Measurements from ENCODE around the gene CCDC107. TPM values are rescaled to one million over a fixed set of nuclear protein-coding genes. Genes with fewer than 3 reads are reported as not detected.

CCDC107 gene
- total RNA-seq, 2 donors from 2014 or later, result 27.7 to 35.2 TPM

DNA sequence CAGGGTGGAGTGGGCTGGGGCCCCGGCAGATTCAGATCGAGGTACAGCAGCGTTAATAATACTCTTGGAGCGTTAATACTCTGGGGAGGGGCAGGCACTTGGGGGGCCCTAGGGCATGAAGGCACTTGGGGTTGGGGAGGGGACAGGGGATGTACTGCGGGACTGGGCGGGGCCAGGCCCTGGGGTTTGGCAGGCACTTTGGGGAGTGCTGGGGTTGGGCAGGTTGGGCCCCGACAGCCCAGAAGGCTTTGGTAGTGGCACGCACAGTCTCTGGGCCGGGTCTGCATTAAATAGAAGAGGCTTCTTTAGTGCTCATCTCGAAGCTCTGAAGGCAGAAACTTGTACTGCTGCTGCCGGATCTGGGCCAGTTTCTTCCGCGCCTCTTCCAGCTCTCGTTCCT, 39.4 kb downstream of the CCDC107 start:
- Mint-ChIP-seq H3K27me3 (no peaks in the 10 kb centered on the region), H3K4me1 (peaks cover 10% of the 10 kb centered on the region), H3K27ac (peak overlapping the region; percentile 62), H3K4me3 (no peak overlapping the region), H3K36me3 (ENCODE audit: low read depth) (peaks cover 4% of the 10 kb centered on the region)
- ATAC-seq, result no peak
- DNase-seq, result no peak
- no peaks in the 10 kb centered on the region for H3K9me3 ChIP-seq (ENCODE audit: control insufficient read depth, low read length, poor library complexity, severe bottlenecking)

DNA sequence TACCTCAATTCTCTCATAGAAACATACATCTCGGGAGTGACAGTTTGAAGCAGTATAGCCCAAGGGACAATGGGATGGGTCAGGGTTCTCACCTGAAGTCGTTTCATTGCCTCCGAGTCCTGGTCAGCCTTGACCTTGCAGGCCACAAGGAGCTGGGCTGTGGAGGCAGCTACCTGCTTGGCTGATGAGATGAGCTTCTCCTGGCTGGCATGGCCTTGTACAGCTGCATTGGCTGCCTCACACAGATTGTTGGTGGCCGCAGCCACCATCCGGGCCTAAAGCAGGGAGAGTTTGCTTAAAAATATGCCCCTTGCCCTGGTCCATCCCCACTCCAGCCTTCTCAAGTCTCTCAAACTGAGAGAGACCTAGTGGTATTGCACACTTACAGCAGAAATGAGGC, 40.1 kb downstream of the CCDC107 start:
- ATAC-seq, result no peak

DNA sequence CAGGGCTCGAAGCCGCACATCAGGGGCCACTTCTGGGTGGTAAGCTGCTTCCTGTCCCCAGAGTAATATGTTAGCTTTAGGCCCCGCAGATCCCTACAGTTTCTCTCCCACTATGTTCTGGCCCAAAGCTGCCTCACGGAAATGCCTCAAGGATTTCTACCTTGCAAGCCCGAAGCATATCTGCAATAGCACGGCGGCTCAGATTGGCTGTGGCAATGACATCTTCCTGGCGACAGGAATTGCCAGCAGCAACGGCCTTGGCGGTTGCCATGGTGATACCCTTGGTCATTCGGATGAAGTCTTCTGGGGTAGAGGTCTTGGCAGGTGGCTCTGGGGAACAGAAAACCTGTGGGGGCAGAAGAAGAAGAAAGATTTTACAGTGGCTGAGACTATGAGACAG, 41.9 kb downstream of the CCDC107 start:
- H3K9me3 ChIP-seq (ENCODE audit: control insufficient read depth, low read length, poor library complexity, severe bottlenecking), result no peaks in the 10 kb centered on the region
- Mint-ChIP-seq H3K4me1 (peaks cover 13% of the 10 kb centered on the region), H3K27ac (no peak overlapping the region), H3K36me3 (ENCODE audit: low read depth) (peaks cover 9% of the 10 kb centered on the region), H3K4me3 (no peak overlapping the region), H3K27me3 (no peaks in the 10 kb centered on the region)
- ATAC-seq (no peak), DNase-seq (no peak)

More for the DNA sequence above, 40.1 kb downstream of the CCDC107 start:
- Mint-ChIP-seq H3K27me3 (no peaks in the 10 kb centered on the region), H3K36me3 (ENCODE audit: low read depth) (peaks cover 9% of the 10 kb centered on the region), H3K4me1 (peaks cover 10% of the 10 kb centered on the region), H3K4me3 (no peak overlapping the region), H3K27ac (peak overlapping the region; percentile 62)
- no peak for DNase-seq
- no peaks in the 10 kb centered on the region for H3K9me3 ChIP-seq (ENCODE audit: control insufficient read depth, low read length, poor library complexity, severe bottlenecking)

DNA sequence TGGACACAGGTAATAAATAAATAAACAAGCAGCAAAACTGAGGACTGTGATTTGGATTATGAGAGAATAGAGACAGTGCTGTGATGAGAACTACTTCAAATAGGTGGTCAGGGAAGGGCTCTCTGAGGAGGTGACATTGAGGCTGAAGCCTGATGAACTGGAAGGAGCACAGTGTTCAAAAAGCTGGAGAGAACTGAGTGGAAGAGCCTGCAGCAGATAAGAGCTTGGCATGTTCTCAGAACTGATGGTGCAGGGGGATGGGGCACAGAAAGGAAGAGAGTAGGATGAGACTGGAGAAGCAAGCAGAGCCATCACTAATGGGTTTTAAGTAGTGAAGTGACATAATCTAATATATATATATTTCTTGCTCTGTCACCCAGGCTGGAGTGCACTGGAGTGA, 42.9 kb downstream of the CCDC107 start:
- no peak for ATAC-seq
- peaks cover 9% of the 10 kb centered on the region for H3K36me3 Mint-ChIP-seq (ENCODE audit: low read depth)
- peaks cover 13% of the 10 kb centered on the region for H3K4me1 Mint-ChIP-seq

DNA sequence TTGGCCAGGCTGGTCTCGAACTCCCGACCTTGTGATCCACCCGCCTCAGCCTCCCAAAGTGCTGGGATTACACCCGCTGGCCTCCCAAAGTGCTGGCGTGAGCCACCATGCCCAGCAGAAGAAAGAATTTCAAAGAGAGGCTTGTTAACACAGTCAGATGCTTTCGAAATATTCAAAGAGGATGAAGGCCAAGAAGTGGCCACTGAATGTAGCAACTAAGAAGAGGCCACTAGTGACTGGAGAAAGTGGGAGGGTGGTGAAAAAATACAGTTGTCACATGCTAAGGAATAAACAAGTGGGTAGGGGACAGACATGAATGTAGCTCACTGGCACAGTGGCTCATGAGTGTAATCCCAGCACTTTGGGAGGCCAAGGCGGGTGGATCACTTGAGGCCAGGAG, 44.6 kb downstream of the CCDC107 start:
- Mint-ChIP-seq H3K36me3 (ENCODE audit: low read depth) (peaks cover 13% of the 10 kb centered on the region), H3K27me3 (no peaks in the 10 kb centered on the region), H3K27ac (no peak overlapping the region), H3K4me3 (no peak overlapping the region), H3K4me1 (peaks cover 6% of the 10 kb centered on the region)
- H3K9me3 ChIP-seq (ENCODE audit: control insufficient read depth, low read length, poor library complexity, severe bottlenecking), result no peaks in the 10 kb centered on the region
- no peak for ATAC-seq
- no peak for DNase-seq

More for the DNA sequence above, 42.9 kb downstream of the CCDC107 start:
- no peak for DNase-seq
- H3K9me3 ChIP-seq (ENCODE audit: control insufficient read depth, low read length, poor library complexity, severe bottlenecking), result no peaks in the 10 kb centered on the region
- Mint-ChIP-seq H3K4me3 (no peak overlapping the region), H3K27ac (no peak overlapping the region), H3K27me3 (no peaks in the 10 kb centered on the region)

DNA sequence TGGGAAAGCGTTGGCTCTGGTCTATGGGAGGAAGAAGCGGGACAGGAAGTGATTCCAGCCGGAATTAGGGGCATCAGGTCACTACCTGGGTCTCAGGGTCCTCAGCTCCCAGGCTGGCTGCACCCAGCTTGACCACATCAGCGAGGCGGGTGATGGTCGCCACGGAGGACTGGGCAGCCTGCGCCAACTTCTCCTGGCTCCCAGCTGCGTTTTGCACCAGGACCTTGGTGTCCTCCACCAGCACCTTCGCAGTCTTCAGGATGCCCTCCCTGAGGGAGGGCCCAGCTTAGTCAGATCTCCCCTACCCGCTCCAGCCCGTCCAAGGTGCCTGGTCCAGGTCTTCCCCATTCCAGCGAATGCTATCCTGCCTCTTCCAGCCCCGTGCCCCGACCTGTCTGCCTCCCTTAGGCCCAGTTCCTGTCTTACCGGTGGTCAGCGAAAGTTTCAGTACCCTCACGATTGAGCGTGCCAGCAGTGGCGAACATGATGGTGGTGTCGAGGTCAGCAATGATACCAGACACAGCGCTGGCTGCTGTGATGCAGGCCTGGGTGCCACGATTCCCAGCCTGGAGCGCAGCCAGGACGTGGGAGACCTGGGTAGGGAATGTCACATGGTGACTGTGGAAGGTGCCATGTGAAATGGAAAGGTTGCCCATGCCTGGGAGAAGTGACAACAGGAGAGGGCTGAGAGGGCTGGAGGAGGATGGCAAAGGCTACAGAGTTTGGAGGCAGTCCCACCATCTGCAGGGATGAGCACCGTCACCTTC, 46.0 kb downstream of the CCDC107 start:
- Mint-ChIP-seq H3K36me3 (ENCODE audit: low read depth) (peaks cover 14% of the 10 kb centered on the region), H3K27ac (no peak overlapping the region), H3K4me1 (peaks cover 10% of the 10 kb centered on the region), H3K27me3 (no peaks in the 10 kb centered on the region), H3K4me3 (no peak overlapping the region)
- no peaks in the 10 kb centered on the region for H3K9me3 ChIP-seq (ENCODE audit: control insufficient read depth, low read length, poor library complexity, severe bottlenecking)
- DNase-seq, result no peak
- ATAC-seq, result no peak

DNA sequence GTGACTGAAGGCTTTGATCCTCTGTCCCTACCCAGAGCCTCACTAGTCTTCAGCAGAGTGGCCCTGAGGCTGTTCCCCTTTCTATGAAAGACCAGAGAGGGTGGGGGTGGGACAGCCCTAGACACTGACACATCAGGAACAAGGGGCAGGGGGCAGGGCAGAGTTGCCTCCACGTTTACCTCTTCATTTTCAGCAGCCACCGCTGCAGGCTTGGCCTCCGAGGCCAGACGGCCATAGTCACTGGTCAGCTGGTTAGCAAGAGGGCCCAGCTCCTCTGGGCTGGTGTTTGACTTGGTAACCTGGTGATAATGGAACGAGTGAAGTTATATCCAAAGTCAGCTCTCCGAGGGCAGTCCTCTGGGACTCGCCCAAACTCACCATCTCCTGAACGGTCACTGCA, 47.3 kb downstream of the CCDC107 start:
- Mint-ChIP-seq H3K27ac (peak overlapping the region; percentile 24), H3K36me3 (ENCODE audit: low read depth) (peaks cover 14% of the 10 kb centered on the region), H3K4me1 (peaks cover 10% of the 10 kb centered on the region), H3K4me3 (no peak overlapping the region), H3K27me3 (no peaks in the 10 kb centered on the region)
- H3K9me3 ChIP-seq (ENCODE audit: control insufficient read depth, low read length, poor library complexity, severe bottlenecking), result no peaks in the 10 kb centered on the region
- no peak for ATAC-seq
- no peak for DNase-seq

DNA sequence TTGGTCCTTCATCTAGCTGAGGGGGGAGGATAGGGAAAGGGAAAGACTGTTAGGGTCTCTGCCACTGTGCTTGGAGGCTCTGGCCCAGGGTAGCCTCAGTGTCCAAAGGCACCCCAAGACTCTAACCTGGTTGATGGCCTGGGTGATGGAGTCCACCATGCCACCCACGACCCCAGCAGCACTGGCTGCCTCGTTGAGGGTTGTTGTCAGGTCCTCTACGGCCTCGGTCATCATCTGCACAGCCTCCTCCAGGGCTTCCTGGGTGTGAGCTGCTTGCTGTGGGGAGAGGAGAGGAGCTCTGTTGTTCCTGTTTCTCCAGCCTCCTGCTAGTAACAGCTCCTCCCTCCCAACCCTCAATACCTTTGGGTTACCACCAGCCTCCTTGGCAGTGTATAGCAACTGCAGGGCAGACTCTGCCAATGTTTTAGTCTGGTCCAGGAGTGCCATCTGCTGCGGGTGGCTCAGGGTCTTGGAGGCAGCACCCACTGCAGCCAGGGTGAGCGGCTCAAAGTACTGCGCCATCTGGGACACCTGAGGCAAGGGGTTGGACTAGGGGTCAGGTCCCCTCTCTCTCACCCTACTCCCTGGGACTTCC, 47.8 kb downstream of the CCDC107 start:
- H3K27me3 Mint-ChIP-seq, result no peaks in the 10 kb centered on the region
- no peaks in the 10 kb centered on the region for H3K9me3 ChIP-seq (ENCODE audit: control insufficient read depth, low read length, poor library complexity, severe bottlenecking)
- peaks cover 14% of the 10 kb centered on the region for H3K36me3 Mint-ChIP-seq (ENCODE audit: low read depth)
- ATAC-seq (no peak), DNase-seq (no peak)
- H3K4me3 Mint-ChIP-seq, result no peak overlapping the region
- peak overlapping the region; percentile 24 for H3K27ac Mint-ChIP-seq
- peaks cover 10% of the 10 kb centered on the region for H3K4me1 Mint-ChIP-seq

DNA sequence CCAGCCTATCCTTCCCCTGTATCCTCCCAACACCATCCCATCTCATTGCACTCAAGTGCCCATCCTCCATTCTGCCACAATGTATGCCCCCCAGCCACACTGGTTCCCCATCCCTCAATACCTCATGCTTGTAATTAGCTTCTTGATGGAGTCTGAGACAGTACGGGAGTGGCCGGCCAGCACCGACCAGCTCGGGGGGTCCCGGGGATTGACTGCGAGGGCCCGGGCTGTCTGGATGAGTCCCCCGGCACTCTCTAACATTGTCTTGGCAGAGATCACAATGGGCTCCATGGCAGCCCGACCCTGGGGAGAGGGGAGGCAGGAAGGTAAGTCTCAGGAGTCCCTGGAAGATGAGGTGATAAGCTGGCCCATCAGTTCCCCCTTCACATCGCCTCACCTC, 48.9 kb downstream of the CCDC107 start:
- Mint-ChIP-seq H3K27ac (peak overlapping the region; percentile 77), H3K36me3 (ENCODE audit: low read depth) (peaks cover 14% of the 10 kb centered on the region), H3K4me3 (no peak overlapping the region), H3K4me1 (peaks cover 12% of the 10 kb centered on the region), H3K27me3 (no peaks in the 10 kb centered on the region)
- H3K9me3 ChIP-seq (ENCODE audit: control insufficient read depth, low read length, poor library complexity, severe bottlenecking), result no peaks in the 10 kb centered on the region
- ATAC-seq, result no peak
- no peak for DNase-seq

DNA sequence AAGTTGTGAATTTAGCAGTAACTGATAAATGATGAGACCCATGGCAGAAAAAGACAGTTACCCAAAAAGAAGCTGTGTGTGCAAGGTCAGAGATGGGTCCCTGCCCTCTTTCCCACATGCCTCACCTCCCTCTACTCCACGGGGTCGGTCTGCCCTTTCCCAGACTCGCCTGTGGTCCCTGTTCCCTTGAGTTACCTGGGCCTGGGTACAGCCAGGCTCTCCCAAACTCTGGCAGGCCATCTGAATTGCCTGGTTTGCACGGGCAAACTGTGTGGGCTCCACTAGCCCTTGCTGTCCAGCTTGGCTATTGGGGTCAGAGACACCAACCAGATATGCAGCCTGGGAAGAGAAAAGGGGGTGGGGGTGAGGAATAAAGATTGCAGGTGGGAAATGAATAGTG, 50.1 kb downstream of the CCDC107 start:
- H3K9me3 ChIP-seq (ENCODE audit: control insufficient read depth, low read length, poor library complexity, severe bottlenecking), result no peaks in the 10 kb centered on the region
- H3K27ac Mint-ChIP-seq, result peak overlapping the region; percentile 77
- H3K27me3 Mint-ChIP-seq, result no peaks in the 10 kb centered on the region
- H3K4me1 Mint-ChIP-seq, result peaks cover 12% of the 10 kb centered on the region
- peaks cover 9% of the 10 kb centered on the region for H3K36me3 Mint-ChIP-seq (ENCODE audit: low read depth)
- ATAC-seq, result no peak
- no peak for DNase-seq
- no peak overlapping the region for H3K4me3 Mint-ChIP-seq

DNA sequence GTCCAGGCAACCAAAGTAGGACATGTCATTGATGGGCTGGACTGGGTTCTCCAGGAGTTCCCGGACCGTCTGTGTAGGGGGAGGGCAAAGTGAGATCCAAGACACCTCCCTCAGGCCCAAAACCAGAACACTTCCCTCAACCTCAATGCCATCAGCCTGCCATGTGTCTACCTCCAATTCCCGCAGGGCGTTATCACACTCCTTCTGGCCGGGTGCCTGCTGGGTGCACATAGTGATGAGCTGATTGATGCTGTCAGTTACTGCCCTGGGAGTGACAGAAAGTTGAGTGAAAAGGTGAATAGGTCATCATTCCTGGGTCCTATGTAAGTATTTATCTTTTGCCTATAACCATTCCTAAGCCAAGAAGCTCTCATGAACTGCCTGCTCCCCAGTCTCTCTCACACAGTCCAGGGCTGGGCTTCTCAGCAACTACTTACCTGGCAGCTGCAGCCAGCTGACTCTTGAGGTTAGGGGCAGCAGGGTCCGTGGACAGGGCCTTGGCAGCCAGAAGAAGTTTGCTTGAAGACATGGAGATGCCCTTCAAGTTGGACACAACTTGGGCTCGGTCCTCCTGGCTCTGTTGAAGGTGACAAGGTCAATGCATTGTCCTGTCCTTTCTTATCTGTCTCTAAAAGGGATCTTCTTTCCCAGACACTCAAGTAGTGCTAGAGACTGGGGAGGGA, 52.9 kb downstream of the CCDC107 start:
- Mint-ChIP-seq H3K27ac (peak overlapping the region; percentile 65), H3K4me3 (no peak overlapping the region), H3K36me3 (ENCODE audit: low read depth) (peaks cover 15% of the 10 kb centered on the region), H3K4me1 (peaks cover 15% of the 10 kb centered on the region), H3K27me3 (no peaks in the 10 kb centered on the region)
- DNase-seq (no peak), ATAC-seq (no peak)
- H3K9me3 ChIP-seq (ENCODE audit: control insufficient read depth, low read length, poor library complexity, severe bottlenecking), result no peaks in the 10 kb centered on the region

All from T-helper 17 cell (primary cell).